A549 (cell line): ENCODE measurements around the gene FSTL4.

Source experiments
- KDM5A ChIP-seq: fragments of 200-600 bp; sonication (generic); IDR thresholded peaks from 2 replicates; pipeline ENCODE4 v1.6.1; 2016; ENCODE audit warnings: antibody characterized with exemption, mild to moderate bottlenecking
- NPAS2 ChIP-seq: fragments of 250-450 bp; sonication (Bioruptor Pico); IDR thresholded peaks from 2 replicates; pipeline ENCODE4 v1.8.0; 2022; ENCODE audit warnings: mild to moderate bottlenecking, moderate library complexity, borderline replicate concordance

DNA sequence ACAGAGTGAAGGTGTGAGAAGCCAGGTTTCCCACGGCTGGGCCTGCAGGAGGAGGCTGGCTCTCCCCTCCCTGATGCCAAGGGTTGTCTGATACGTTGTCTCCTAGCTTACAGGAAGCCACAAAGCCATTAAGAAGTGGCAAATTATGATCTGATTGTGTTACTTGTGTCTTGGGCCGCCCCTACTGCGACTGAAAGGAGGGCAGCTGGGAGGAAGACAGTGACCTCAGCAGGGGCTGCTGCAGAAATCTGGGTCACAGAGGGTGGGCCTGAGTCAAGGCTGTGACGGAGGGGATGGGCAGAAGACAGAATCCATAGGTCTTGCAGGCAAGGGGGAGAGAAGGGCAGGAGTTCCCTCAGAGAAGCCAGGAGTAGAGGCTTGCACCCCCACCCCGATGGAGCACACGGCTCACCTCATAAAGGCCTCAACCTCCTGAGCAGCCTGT lies 145.0 kb downstream of the FSTL4 start:
- TF ChIP-seq NPAS2 (CRISPR knock-in tag), result no peak
- TF ChIP-seq KDM5A, result no peak
